HepG2 (cell line): ENCODE results near the gene B4GALT1.

ENCODE experiments used
- ATF1 ChIP-seq: IDR thresholded peaks from 2 replicates; pipeline ENCODE4 v1.6.1; 2016; ENCODE audit warnings: mild to moderate bottlenecking, control low read depth
- BRF2 ChIP-seq: sonication (generic); formaldehyde crosslinking; IDR thresholded peaks from 2 replicates; pipeline ENCODE4 v1.8.1; 2022; ENCODE audit warnings: mild to moderate bottlenecking, missing genetic modification reagents
- GMEB1 ChIP-seq: sonication (generic); formaldehyde crosslinking; IDR thresholded peaks from 2 replicates; pipeline ENCODE4 v1.5.1; 2020; ENCODE audit warnings: missing genetic modification reagents, mild to moderate bottlenecking, borderline replicate concordance
- HDAC2 ChIP-seq: sonication (generic); formaldehyde crosslinking; IDR thresholded peaks from 2 replicates; pipeline ENCODE4 v1.4.0; 2020; ENCODE audit warnings: missing genetic modification reagents
- IRF1 ChIP-seq: sonication (generic); formaldehyde crosslinking; IDR thresholded peaks from 2 replicates; pipeline ENCODE4 v1.4.0; 2020; ENCODE audit warnings: low read depth, mild to moderate bottlenecking, missing genetic modification reagents
- KDM1A ChIP-seq: IDR thresholded peaks from 2 replicates; pipeline ENCODE4 v1.6.1; 2016; ENCODE audit warnings: missing compliant biosample characterization
- RAD21 ChIP-seq: fragments of 450-650 bp; formaldehyde crosslinking; IDR thresholded peaks from 2 replicates; pipeline ENCODE4 v1.5.0; 2020; ENCODE audit warnings: mild to moderate bottlenecking
- RNF2 ChIP-seq: fragments of 450-650 bp; conservative IDR thresholded peaks from 2 replicates; pipeline ENCODE4 v1.6.1; 2016; ENCODE audit warnings: low read depth
- ZNF143 ChIP-seq: sonication (generic); formaldehyde crosslinking; IDR thresholded peaks from 2 replicates; pipeline ENCODE4 v1.4.0; 2020; ENCODE audit warnings: missing genetic modification reagents
- ZNF607 ChIP-seq: sonication (generic); formaldehyde crosslinking; IDR thresholded peaks from 2 replicates; pipeline ENCODE4 v1.5.1; 2020; ENCODE audit warnings: missing genetic modification reagents, mild to moderate bottlenecking, borderline replicate concordance
- ZNF703 ChIP-seq: sonication (generic); formaldehyde crosslinking; IDR thresholded peaks from 2 replicates; pipeline ENCODE4 v1.5.1; 2020; ENCODE audit warnings: missing genetic modification reagents, mild to moderate bottlenecking, moderate library complexity, borderline replicate concordance

GRCh38 chr9:33165263-33166151 lies 1.6 kb downstream of the B4GALT1 start:
- no peak for TF ChIP-seq RAD21 (CRISPR knock-in tag)
- TF ChIP-seq ATF1 (CRISPR knock-in tag), result peak; percentile 53; the same call in 1 of the 2 replicates
- TF ChIP-seq KDM1A (CRISPR knock-in tag), result peak; percentile 52; the same call in 1 of the 2 replicates
- TF ChIP-seq ZNF607 (CRISPR knock-in tag), result 0 out of 2 replicates have a peak, but pooled peaks have one; percentile 20
- TF ChIP-seq ZNF143 (CRISPR knock-in tag), result no peak
- peak; percentile 54; the same call in 1 of the 2 replicates for TF ChIP-seq GMEB1 (CRISPR knock-in tag)
- peak; percentile 90; the same call in 1 of the 2 replicates for TF ChIP-seq HDAC2
- TF ChIP-seq ZNF703 (CRISPR knock-in tag), result 0 out of 2 replicates have a peak, but pooled peaks have one; percentile 32
- no peak; the same call in 1 of the 2 replicates for TF ChIP-seq BRF2 (CRISPR knock-in tag)
- no peak for TF ChIP-seq IRF1 (CRISPR knock-in tag)
- TF ChIP-seq RNF2, result no peak
